H9 (cell line): Measurements from ENCODE around the gene SLC35F3. TPM values are rescaled to one million over a fixed set of nuclear protein-coding genes. Genes with fewer than 3 reads are reported as not detected.

Experiments used
- DNase-seq: peaks from one replicate; pipeline ENCODE4 v3.0.0-alpha.2; 2017
- H2AFZ ChIP-seq: one replicate; pipeline ENCODE4 v1.6.1; 2013; ENCODE audit warnings: mild to moderate bottlenecking, low read length, control low read depth, moderate library complexity
- H2AK5ac ChIP-seq: 2 replicates; pipeline ENCODE4 v1.6.1; 2013; ENCODE audit warnings: low read length, control low read depth, mixed read lengths; ENCODE audit not compliant: insufficient read length
- H2BK120ac ChIP-seq: one replicate; pipeline ENCODE4 v1.6.1; 2013; ENCODE audit warnings: low read depth, mild to moderate bottlenecking, low read length, control low read depth, inconsistent platforms; ENCODE audit not compliant: poor library complexity, severe bottlenecking
- H2BK12ac ChIP-seq: 2 replicates; pipeline ENCODE4 v1.6.1; 2013; ENCODE audit warnings: low read length, control low read depth, mixed read lengths, low read depth; ENCODE audit not compliant: insufficient read length
- H2BK15ac ChIP-seq: 2 replicates; pipeline ENCODE4 v1.6.1; 2013; ENCODE audit warnings: low read depth, low read length, control low read depth
- H2BK20ac ChIP-seq: one replicate; pipeline ENCODE4 v1.6.1; 2013; ENCODE audit warnings: low read depth, mild to moderate bottlenecking, low read length, control low read depth, inconsistent platforms; ENCODE audit not compliant: poor library complexity, severe bottlenecking
- H2BK5ac ChIP-seq: 2 replicates; pipeline ENCODE4 v1.6.1; 2013; ENCODE audit warnings: low read length, control low read depth, mixed read lengths; ENCODE audit not compliant: insufficient read length
- H3K14ac ChIP-seq: 2 replicates; pipeline ENCODE4 v1.6.1; 2013; ENCODE audit warnings: low read length, control low read depth; ENCODE audit not compliant: insufficient read depth
- H3K18ac ChIP-seq: 2 replicates; pipeline ENCODE4 v1.6.1; 2013; ENCODE audit warnings: low read depth, mild to moderate bottlenecking, mixed read lengths, low read length, control low read depth; ENCODE audit not compliant: insufficient read length
- H3K23ac ChIP-seq: 2 replicates; pipeline ENCODE4 v1.6.1; 2013; ENCODE audit warnings: low read length, control low read depth, mixed read lengths, low read depth; ENCODE audit not compliant: insufficient read length
- H3K23me2 ChIP-seq: 2 replicates; pipeline ENCODE4 v1.6.1; 2013; ENCODE audit warnings: low read depth, mild to moderate bottlenecking, mixed read lengths, low read length, control low read depth; ENCODE audit not compliant: insufficient read length, poor library complexity, severe bottlenecking
- H3K27ac ChIP-seq: 2 replicates; pipeline ENCODE4 v1.5.1; 2013; ENCODE audit warnings: low read length, control low read depth, mixed read lengths, low read depth; ENCODE audit not compliant: insufficient read length
- H3K27me3 ChIP-seq: 2 replicates; pipeline ENCODE4 v1.6.1; 2013; ENCODE audit warnings: low read length, control low read depth, inconsistent platforms; ENCODE audit not compliant: insufficient read depth
- H3K4ac ChIP-seq: 2 replicates; pipeline ENCODE4 v1.6.1; 2013; ENCODE audit warnings: low read depth, mild to moderate bottlenecking, control low read depth, inconsistent platforms, low read length, moderate library complexity
- H3K4me1 ChIP-seq: 2 replicates; pipeline ENCODE4 v1.6.1; 2013; ENCODE audit warnings: low read length, control low read depth, inconsistent platforms; ENCODE audit not compliant: insufficient read depth
- H3K4me2 ChIP-seq: 2 replicates; pipeline ENCODE4 v1.6.1; 2013; ENCODE audit warnings: low read length, control low read depth, mixed read lengths; ENCODE audit not compliant: insufficient read length, insufficient read depth
- H3K56ac ChIP-seq: 2 replicates; pipeline ENCODE4 v1.6.1; 2013; ENCODE audit warnings: low read depth, mild to moderate bottlenecking, mixed read lengths, low read length, control low read depth; ENCODE audit not compliant: insufficient read length
- H3K79me1 ChIP-seq: 2 replicates; pipeline ENCODE4 v1.6.1; 2013; ENCODE audit warnings: low read depth, mild to moderate bottlenecking, moderate library complexity, low read length, control low read depth, inconsistent platforms; ENCODE audit not compliant: insufficient read depth, poor library complexity, severe bottlenecking
- H3K79me2 ChIP-seq: 2 replicates; pipeline ENCODE4 v1.6.1; 2013; ENCODE audit warnings: low read length, control low read depth, inconsistent platforms; ENCODE audit not compliant: insufficient read depth
- H3K9ac ChIP-seq: 2 replicates; pipeline ENCODE4 v1.6.1; 2013; ENCODE audit warnings: low read length, control low read depth, mixed read lengths; ENCODE audit not compliant: insufficient read length; ENCODE audit errors: extremely low read depth
- H3K9me3 ChIP-seq: one replicate; pipeline ENCODE4 v1.6.1; 2013; ENCODE audit warnings: low read depth, low read length, inconsistent platforms; ENCODE audit not compliant: control insufficient read depth
- H3T11ph ChIP-seq: one replicate; pipeline ENCODE4 v1.6.1; 2013; ENCODE audit warnings: mild to moderate bottlenecking, low read length, control low read depth, inconsistent platforms
- H4K20me1 ChIP-seq: one replicate; pipeline ENCODE4 v1.6.1; 2013; ENCODE audit not compliant: control insufficient read depth, insufficient read length, insufficient read depth
- H4K5ac ChIP-seq: 2 replicates; pipeline ENCODE4 v1.6.1; 2013; ENCODE audit warnings: low read depth, mild to moderate bottlenecking, mixed read lengths, low read length, control low read depth; ENCODE audit not compliant: insufficient read length
- H4K8ac ChIP-seq: replicated peaks from 2 replicates; pipeline ENCODE4 v1.6.1; 2013; ENCODE audit warnings: low read length, control low read depth, mixed read lengths, low read depth; ENCODE audit not compliant: insufficient read length
- H4K91ac ChIP-seq: 2 replicates; pipeline ENCODE4 v1.6.1; 2013; ENCODE audit warnings: low read depth, mild to moderate bottlenecking, moderate library complexity, mixed read lengths, low read length, control low read depth; ENCODE audit not compliant: insufficient read length
- H3K27ac Mint-ChIP-seq, 3 experiments: 2 replicates in 2 of 3; 3 replicates in 1 of 3; pipeline ENCODE4 v1.8.0; 2020 to 2021; ENCODE audit warnings: mixed read lengths in 3 of 3, mild to moderate bottlenecking in 1 of 3, moderate library complexity in 1 of 3
- H3K27me3 Mint-ChIP-seq: 2 replicates; pipeline ENCODE4 v1.8.0; 2021; ENCODE audit warnings: low read depth, mild to moderate bottlenecking, moderate library complexity, mixed read lengths
- H3K36me3 Mint-ChIP-seq, 3 experiments: 2 replicates in 2 of 3; 3 replicates in 1 of 3; pipeline ENCODE4 v1.8.0; 2020 to 2021; ENCODE audit warnings: low read depth in 3 of 3, mixed read lengths in 3 of 3; ENCODE audit not compliant: insufficient read depth in 1 of 3
- H3K4me1 Mint-ChIP-seq, 2 experiments: 2 replicates each; pipeline ENCODE4 v1.8.0; 2020; ENCODE audit warnings: mixed read lengths in 2 of 2
- H3K4me3 Mint-ChIP-seq, 2 experiments: 2 replicates in 1 of 2; 3 replicates in 1 of 2; pipeline ENCODE4 v1.8.0; 2020 to 2021; ENCODE audit warnings: mild to moderate bottlenecking in 2 of 2, mixed read lengths in 2 of 2, moderate library complexity in 1 of 2
- H3K9me3 Mint-ChIP-seq, 2 experiments: 2 replicates in 1 of 2; 3 replicates in 1 of 2; pipeline ENCODE4 v1.8.0; 2020; ENCODE audit warnings: mild to moderate bottlenecking in 2 of 2, mixed read lengths in 2 of 2, moderate library complexity in 1 of 2
- WGBS: extraction: QIAGEN DNeasy Blood & Tissue Kit; methylation state at CpG from one replicate; pipeline ENCODE4 v1.1.7; 2013; ENCODE audit warnings: missing lambda C conversion rate, low lambda C conversion rate, mixed read lengths; ENCODE audit not compliant: insufficient read length; ENCODE audit errors: extremely low coverage; 5-methylcytosine and 5-hydroxymethylcytosine counted together
- total RNA-seq: library from RNA; stranded (reverse); gene quantifications from 2 replicates; pipeline ENCODE4 v1.2.1, GENCODE V29; 2021
- TF ChIP-seq, protein P1 (sequence below): fragments of 200-600 bp; sonication (generic); conservative IDR thresholded peaks from 3 replicates; pipeline ENCODE4 v1.8.0; 2021; ENCODE audit warnings: antibody characterized with exemption, mild to moderate bottlenecking

The SLC35F3 gene
- total RNA-seq, 1 experiment from 2014 or later, result 0.81 TPM

DNA sequence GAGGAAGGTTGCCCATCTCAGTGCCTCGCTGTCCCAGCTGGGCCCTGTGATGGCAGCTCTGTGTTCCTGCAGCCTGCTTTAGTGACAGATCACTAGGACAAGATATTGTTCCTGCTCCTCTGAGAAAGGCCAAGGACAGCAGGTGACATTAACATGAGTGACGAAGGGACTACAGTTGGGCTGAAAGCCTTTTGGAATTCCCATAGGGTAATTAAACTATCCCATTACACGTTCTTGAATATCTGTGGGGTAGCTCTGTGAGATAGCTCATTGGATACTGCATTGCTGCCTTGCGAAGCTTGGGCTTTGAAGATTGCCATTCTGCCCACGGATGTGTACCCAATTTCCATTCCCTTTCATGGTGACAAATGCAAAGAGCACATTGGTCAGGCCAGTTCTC is 390.6 kb downstream of the SLC35F3 start:
- H2AK5ac ChIP-seq, result no peak overlapping the region
- no peak for DNase-seq
- H4K91ac ChIP-seq, result no peak overlapping the region
- H3K4me1 Mint-ChIP-seq, result peaks cover 0 to 3% of the 10 kb centered on the region in 2 experiments; a peak in 2 of 4 replicates
- no peaks in the 10 kb centered on the region for H3K9me3 ChIP-seq
- H4K8ac ChIP-seq, result no peak overlapping the region
- H3K4me3 Mint-ChIP-seq, result no peak overlapping the region
- no peaks in the 10 kb centered on the region for H3K4me1 ChIP-seq
- no peak overlapping the region for H3K18ac ChIP-seq
- no peak overlapping the region for H3K27ac ChIP-seq
- no peak overlapping the region for H3K9ac ChIP-seq
- no peak overlapping the region for H3K56ac ChIP-seq
- H3K23me2 ChIP-seq, result no peaks in the 10 kb centered on the region
- TF ChIP-seq, protein P1, sequence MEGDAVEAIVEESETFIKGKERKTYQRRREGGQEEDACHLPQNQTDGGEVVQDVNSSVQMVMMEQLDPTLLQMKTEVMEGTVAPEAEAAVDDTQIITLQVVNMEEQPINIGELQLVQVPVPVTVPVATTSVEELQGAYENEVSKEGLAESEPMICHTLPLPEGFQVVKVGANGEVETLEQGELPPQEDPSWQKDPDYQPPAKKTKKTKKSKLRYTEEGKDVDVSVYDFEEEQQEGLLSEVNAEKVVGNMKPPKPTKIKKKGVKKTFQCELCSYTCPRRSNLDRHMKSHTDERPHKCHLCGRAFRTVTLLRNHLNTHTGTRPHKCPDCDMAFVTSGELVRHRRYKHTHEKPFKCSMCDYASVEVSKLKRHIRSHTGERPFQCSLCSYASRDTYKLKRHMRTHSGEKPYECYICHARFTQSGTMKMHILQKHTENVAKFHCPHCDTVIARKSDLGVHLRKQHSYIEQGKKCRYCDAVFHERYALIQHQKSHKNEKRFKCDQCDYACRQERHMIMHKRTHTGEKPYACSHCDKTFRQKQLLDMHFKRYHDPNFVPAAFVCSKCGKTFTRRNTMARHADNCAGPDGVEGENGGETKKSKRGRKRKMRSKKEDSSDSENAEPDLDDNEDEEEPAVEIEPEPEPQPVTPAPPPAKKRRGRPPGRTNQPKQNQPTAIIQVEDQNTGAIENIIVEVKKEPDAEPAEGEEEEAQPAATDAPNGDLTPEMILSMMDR, result no peak
- H4K5ac ChIP-seq, result no peak overlapping the region
- no peak overlapping the region for H3K27ac Mint-ChIP-seq
- no peaks in the 10 kb centered on the region for H3K79me2 ChIP-seq
- H2BK12ac ChIP-seq, result no peak overlapping the region
- H4K20me1 ChIP-seq, result no peaks in the 10 kb centered on the region
- no peak overlapping the region for H2BK5ac ChIP-seq
- no peak overlapping the region for H3K4me2 ChIP-seq
- no peak overlapping the region for H3K23ac ChIP-seq
- peaks cover 5% of the 10 kb centered on the region for H3K27me3 Mint-ChIP-seq
- H2BK120ac ChIP-seq, result no peak overlapping the region
- no peak overlapping the region for H2AFZ ChIP-seq
- no peak overlapping the region for H3T11ph ChIP-seq
- H3K14ac ChIP-seq, result no peak overlapping the region
- H3K79me1 ChIP-seq, result no peaks in the 10 kb centered on the region
- no peak overlapping the region for H2BK15ac ChIP-seq
- H3K4ac ChIP-seq, result no peak overlapping the region
- peaks cover 12 to 13% of the 10 kb centered on the region in 2 experiments for H3K9me3 Mint-ChIP-seq
- no peak overlapping the region for H2BK20ac ChIP-seq
- no CpG with 5 or more reads among the region's 5 CpGs for WGBS
- H3K36me3 Mint-ChIP-seq, result peaks cover 1 to 9% (median 3%) of the 10 kb centered on the region in 3 experiments
- no peaks in the 10 kb centered on the region for H3K27me3 ChIP-seq
